Fibroblast of lung (primary cell): Measurements from ENCODE around the gene CIAO2B.
"Not testable (repeated sequence)": the region's sequence is repeated elsewhere in the genome, so short reads cannot be mapped to it uniquely, and the experiment has no call there.

Experiments
- EZH2 ChIP-seq: IDR thresholded peaks from 2 replicates; pipeline ENCODE4 v1.5.1; 2012; ENCODE audit warnings: low read length, control low read depth, mild to moderate bottlenecking; ENCODE audit errors: missing control alignments
- TF ChIP-seq, protein P1 (sequence below), 2 donors: IDR thresholded peaks in 1 of 2; conservative IDR thresholded peaks in 1 of 2; 1 replicate in 1 of 2; 2 replicates in 1 of 2; pipeline ENCODE4 v1.5.1; 2011 to 2012; ENCODE audit warnings: low read length in 2 of 2, control low read depth in 1 of 2, inconsistent platforms in 1 of 2, low read depth in 1 of 2, mild to moderate bottlenecking in 1 of 2

DNA sequence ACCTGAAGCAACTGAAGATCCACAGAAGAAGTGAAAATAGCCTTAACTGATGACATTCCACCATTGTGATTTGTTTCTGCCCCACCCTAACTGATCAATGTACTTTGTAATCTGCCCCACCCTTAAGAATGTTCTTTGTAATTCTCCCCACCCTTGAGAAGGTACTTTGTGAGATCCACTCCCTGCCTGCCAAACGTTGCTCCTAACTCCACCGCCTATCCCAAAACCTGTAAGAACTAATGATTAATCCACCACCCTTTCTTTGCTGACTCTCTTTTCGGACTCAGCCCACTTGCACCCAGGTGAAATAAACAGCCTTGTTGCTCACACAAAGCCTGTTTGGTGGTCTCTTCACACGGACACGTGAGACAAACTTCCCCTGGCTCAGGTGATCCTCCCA, 37.5 kb downstream of the CIAO2B start:
- TF ChIP-seq, protein P1, sequence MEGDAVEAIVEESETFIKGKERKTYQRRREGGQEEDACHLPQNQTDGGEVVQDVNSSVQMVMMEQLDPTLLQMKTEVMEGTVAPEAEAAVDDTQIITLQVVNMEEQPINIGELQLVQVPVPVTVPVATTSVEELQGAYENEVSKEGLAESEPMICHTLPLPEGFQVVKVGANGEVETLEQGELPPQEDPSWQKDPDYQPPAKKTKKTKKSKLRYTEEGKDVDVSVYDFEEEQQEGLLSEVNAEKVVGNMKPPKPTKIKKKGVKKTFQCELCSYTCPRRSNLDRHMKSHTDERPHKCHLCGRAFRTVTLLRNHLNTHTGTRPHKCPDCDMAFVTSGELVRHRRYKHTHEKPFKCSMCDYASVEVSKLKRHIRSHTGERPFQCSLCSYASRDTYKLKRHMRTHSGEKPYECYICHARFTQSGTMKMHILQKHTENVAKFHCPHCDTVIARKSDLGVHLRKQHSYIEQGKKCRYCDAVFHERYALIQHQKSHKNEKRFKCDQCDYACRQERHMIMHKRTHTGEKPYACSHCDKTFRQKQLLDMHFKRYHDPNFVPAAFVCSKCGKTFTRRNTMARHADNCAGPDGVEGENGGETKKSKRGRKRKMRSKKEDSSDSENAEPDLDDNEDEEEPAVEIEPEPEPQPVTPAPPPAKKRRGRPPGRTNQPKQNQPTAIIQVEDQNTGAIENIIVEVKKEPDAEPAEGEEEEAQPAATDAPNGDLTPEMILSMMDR (conservative IDR thresholded peaks at IDR 0.05 in 1 of 2, IDR thresholded peaks at IDR 0.05 in 1 of 2; ENCODE audit: low read depth in 1 of 2, low read length in 2 of 2): not testable (repeated sequence)
- TF ChIP-seq EZH2: not testable (repeated sequence)
